ES-I3 (cell line): ENCODE measurements around the gene RPA4.
"Not testable (repeated sequence)": the region's sequence is repeated elsewhere in the genome, so short reads cannot be mapped to it uniquely, and the experiment has no call there.

ENCODE experiments used
- H3K36me3 ChIP-seq: 2 replicates; pipeline ENCODE4 v1.6.1; 2013; ENCODE audit warnings: mild to moderate bottlenecking, low read length, control low read depth, moderate library complexity; ENCODE audit not compliant: insufficient read depth
- H3K4me1 ChIP-seq: 2 replicates; pipeline ENCODE4 v1.6.1; 2013; ENCODE audit warnings: mild to moderate bottlenecking, control low read depth, low read length; ENCODE audit not compliant: insufficient read depth
- H3K9ac ChIP-seq: 2 replicates; pipeline ENCODE4 v1.6.1; 2013; ENCODE audit warnings: low read depth, mild to moderate bottlenecking, low read length, moderate library complexity
- H3K9me3 ChIP-seq: 2 replicates; pipeline ENCODE4 v1.6.1; 2013; ENCODE audit warnings: mild to moderate bottlenecking, low read length, moderate library complexity; ENCODE audit not compliant: control insufficient read depth, insufficient read depth

Gene RPA4, protein sequence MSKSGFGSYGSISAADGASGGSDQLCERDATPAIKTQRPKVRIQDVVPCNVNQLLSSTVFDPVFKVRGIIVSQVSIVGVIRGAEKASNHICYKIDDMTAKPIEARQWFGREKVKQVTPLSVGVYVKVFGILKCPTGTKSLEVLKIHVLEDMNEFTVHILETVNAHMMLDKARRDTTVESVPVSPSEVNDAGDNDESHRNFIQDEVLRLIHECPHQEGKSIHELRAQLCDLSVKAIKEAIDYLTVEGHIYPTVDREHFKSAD

DNA sequence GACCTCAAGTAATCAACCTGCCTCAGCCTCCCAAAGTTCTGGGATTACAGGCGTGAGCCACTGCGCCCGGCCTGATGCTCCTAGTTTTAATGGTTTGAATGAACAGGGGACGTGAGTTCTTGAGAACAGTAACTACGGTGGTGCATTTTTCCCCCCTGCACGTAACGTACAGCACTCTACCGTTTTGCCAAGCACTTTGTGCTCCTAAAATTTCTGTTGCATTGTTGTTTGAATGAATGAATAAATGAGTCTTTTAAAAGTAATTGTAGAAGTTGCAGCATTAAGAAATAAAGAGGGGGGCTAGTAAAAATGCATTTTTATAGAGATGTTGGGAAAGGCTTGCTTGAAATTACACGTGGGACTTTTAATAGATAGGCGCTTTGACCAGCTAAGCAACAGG, at the start of gene RPA4:
Gene RPA4, plus strand, starts transcription at position 301 of the 400 bp plus-strand sequence. CDS start 403 bp downstream, outside the sequence.
- Histone ChIP-seq H3K4me1 (peaks cover 4% of the 10 kb centered on the region; the same call in 1 of the 2 replicates), H3K36me3 (no peaks in the 10 kb centered on the region), H3K9me3 (no peaks in the 10 kb centered on the region), H3K9ac (no peak within 1 kb of the TSS)

DNA sequence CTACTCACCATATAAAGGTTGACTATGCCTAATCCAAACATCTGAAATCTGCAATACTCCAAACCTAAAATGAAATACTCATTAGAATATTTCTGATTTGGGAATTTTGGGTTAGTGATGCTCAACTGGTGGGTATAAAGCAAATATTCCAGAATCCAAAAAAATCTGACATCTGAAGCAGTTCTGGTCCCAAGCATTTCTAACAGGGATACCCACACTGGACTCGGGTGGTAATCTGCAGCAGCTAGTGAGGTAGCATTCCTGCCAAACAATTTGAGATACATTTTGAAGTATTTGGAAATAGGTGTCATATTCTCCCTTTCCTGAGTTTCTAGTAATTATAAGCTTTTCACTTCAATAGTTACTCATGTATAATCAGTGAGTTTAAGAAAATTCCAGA, 49.6 kb upstream of the RPA4 start:
- H3K4me1 ChIP-seq = peaks cover 10% of the 10 kb centered on the region; the same call in 1 of the 2 replicates

DNA sequence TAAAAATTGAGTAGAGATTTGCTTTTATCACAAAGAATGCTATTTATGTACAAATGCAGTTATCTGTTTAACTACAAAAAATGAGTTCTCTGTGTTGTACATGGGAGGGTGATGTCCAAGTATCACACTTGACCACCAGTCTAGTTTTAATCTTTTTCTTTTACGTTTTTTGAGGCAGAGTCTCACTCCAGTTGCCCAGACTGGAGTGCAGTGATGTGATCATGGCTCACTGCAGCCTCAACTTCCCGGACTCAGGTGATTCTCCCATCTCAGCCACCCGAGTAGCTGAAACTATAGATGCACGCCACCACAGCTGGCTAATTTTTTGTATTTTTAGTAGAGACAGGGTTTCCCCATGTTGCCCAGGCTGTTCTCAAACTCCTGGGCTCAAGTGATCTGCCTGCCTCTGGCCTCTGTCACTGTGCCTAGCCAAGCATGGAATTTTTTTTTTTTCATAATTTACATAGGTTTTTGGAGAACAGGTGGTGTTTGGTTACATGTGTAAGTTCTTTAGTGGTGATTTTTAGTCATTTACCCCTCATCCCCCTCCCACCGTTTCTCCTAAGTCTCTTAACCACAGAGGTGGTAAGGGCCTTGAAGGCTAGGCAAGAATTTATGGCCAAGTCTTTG, 47.9 kb upstream of the RPA4 start:
- H3K9me3 ChIP-seq = no peaks in the 10 kb centered on the region
- peaks cover 10% of the 10 kb centered on the region; the same call in 1 of the 2 replicates for H3K4me1 ChIP-seq
- H3K9ac ChIP-seq = no peak overlapping the region
- no peaks in the 10 kb centered on the region for H3K36me3 ChIP-seq

More for the DNA sequence above, 49.6 kb upstream of the RPA4 start:
- Histone ChIP-seq H3K9me3 (no peaks in the 10 kb centered on the region), H3K36me3 (no peaks in the 10 kb centered on the region), H3K9ac (no peak overlapping the region)

DNA sequence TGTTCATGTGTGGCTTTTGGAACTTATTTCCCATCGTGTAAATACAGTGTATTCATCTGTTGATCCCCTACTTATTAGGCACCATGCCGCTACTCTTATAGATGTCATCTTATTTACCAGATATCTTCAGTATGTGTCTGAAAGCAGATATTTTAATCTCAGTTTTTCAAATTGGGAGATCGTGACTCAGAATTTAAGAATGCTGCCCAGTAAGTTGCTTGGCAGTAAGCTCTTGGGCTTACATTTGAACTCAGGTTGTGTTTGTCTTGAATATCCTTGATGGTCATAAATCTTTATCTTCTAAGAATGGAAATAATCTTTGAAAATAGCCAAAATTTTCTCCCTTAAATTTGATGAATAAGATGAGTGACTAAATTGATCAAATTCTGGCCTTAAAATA, 45.9 kb upstream of the RPA4 start:
- Histone ChIP-seq H3K4me1 (peaks cover 25% of the 10 kb centered on the region), H3K36me3 (no peaks in the 10 kb centered on the region), H3K9ac (no peak overlapping the region), H3K9me3 (no peaks in the 10 kb centered on the region)

DNA sequence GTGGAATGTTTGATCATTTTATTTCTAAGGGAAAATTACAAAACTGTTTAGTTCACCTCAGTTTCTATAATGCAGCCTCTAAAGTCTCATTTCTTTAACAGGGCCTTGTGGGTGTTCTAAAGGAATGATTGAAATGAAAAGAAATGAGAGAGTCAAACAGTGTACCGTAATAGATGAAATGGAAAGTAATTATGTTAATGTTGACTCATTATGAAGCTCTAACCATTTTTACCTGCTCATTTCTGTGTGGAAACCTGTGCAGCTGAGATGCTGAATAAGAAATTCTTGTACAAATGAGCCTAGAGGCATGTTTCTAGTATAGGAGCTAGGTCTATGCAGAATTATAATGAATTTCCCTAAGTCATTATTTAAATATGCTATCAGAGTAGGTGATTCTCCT, 45.2 kb upstream of the RPA4 start:
- Histone ChIP-seq H3K9ac (no peak overlapping the region), H3K9me3 (no peaks in the 10 kb centered on the region), H3K36me3 (no peaks in the 10 kb centered on the region), H3K4me1 (peaks cover 31% of the 10 kb centered on the region)

DNA sequence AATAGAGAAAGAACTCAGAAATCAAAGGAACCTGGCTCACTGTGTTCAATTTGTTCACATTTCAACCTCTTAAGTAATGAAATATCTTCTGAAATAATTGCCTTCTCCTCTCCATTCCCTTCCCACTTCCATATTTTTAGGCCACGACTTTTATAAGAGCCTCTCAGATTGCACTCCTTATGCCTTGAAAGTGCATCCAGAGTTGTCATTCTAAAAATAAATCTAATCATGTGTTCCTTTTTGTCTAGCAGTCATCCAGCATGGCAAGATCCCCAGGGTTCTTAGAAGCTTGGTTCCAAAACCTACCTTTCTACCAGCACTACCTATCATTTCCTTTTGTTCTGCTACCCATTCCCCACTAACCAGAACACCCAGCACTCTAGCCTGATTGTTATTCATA, 42.4 kb upstream of the RPA4 start:
- H3K9ac ChIP-seq = no peak overlapping the region
- H3K9me3 ChIP-seq = no peaks in the 10 kb centered on the region
- peaks cover 31% of the 10 kb centered on the region for H3K4me1 ChIP-seq
- no peaks in the 10 kb centered on the region for H3K36me3 ChIP-seq

DNA sequence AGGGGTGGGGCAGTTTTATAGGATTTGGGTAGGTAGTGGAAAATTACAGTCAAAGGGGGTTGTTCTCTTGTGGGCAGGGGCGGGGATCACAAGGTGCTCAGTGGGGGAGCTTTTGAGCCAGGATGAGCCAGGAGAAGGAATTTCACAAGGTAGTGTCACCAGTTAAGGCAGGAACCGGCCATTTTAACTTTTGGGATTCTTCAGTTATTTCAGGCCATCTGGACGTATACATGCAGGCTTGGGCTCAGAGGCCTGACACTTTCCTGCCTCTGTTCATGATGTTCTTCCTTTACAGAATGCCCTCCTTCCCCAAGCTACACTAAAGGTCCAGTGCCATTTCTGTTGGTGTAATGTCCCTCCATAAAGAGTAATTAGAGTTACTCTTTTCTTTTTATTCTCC, 41.8 kb upstream of the RPA4 start:
- H3K4me1 ChIP-seq = peaks cover 31% of the 10 kb centered on the region
- peak overlapping the region; percentile 23; the same call in 1 of the 2 replicates for H3K9ac ChIP-seq
- H3K36me3 ChIP-seq, H3K9me3 ChIP-seq: not testable (repeated sequence)

DNA sequence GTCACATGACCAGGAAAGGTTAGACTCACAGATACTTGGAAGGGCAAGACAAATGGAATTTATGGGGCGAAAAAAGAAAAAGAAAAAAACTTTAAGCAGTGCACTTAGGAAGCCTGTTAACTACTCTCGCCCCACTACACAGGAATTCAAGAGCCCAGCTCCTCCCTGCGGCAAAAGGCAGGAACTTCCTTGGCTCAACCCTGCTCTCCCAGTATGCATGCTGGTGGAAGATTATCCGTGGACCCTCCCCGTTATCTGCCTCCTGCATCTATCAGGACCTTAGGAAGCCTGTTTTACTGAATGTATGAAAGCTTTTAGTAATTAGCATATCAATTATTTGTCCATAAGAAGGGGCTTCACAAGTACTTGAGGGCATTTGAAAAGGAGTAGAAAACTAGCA, 40.1 kb upstream of the RPA4 start:
- Histone ChIP-seq H3K9me3 (no peaks in the 10 kb centered on the region), H3K36me3 (no peaks in the 10 kb centered on the region), H3K4me1 (peaks cover 21% of the 10 kb centered on the region), H3K9ac (no peak overlapping the region)

DNA sequence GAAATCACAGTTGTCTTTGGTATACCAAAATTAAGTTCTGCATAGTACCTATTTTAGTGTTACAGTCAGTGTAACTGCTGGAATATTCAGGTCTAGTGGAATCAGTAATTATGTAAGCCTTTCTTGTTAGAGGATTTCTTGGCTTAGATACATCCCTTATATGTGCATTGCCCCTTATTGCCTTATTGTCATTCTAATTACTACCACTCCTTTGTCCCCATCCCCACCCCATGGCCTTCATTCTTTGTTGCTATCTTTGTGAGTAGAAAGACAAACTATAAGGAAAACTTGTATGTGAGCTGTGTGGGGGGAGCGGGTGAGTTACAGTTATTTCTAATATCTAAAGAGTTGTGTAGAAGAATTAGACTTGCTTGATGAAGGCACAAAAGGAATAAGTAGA, 36.9 kb upstream of the RPA4 start:
- Histone ChIP-seq H3K36me3 (no peaks in the 10 kb centered on the region), H3K4me1 (peaks cover 14% of the 10 kb centered on the region), H3K9ac (no peak overlapping the region), H3K9me3 (no peaks in the 10 kb centered on the region)

DNA sequence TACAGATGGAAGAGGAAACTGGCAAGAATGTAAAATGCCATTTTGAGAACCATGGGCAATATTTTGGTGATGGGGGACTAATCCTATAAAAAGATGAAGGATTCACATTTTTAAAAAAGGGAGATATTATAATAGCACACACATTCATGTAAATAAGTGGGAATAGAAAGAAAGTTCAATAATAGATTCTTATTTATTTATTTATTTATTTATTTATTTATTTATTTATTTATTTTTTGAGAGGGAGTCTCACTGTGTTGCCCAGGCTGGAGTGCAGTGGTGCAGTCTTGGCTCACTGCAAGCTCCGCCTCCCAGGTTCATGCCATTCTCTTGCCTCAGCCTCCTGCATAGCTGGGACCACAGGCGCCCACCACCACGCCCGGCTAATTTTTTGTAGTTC, 24.3 kb upstream of the RPA4 start:
- not testable (repeated sequence) for H3K9ac ChIP-seq, H3K9me3 ChIP-seq, H3K36me3 ChIP-seq, H3K4me1 ChIP-seq

DNA sequence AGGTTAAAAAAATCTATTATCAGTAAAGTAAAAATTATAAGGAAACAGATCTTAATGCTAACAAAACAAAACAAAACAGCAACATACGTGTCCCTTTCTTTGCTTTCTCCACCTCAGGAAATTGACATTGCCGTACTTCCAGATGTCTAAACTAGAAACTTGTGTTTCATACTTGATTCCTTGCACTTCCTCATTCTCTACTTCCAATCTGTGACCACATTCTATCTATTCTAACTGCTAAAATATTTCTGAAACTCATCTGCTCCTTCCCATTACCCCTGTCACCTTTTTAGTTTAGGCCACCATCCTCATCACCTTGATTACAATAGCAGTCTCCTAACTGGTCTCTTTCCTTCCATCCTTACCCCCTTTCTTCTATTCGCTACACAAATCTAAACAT, 22.5 kb upstream of the RPA4 start:
- Histone ChIP-seq H3K4me1 (no peaks in the 10 kb centered on the region), H3K9ac (no peak overlapping the region), H3K36me3 (no peaks in the 10 kb centered on the region), H3K9me3 (no peaks in the 10 kb centered on the region)

DNA sequence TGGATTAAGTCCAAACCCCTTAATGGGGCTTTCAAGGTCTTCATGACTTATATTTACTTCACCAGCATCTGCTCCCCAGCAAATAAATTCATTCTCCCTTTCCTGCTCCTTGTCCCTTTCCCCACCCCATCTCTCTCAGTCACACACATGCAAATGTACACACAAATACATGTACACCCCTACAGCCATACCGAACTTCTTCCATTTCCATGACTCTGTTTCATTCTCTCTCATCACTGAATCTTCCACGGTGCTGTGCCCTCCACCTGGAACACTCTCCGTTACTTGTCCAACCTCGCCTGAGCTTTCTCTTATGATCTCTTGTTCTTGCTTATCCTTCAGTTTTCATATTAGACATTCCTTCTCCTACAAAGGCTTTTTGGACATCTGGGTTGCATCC, 22.0 kb upstream of the RPA4 start:
- Histone ChIP-seq H3K36me3 (no peaks in the 10 kb centered on the region), H3K4me1 (no peaks in the 10 kb centered on the region), H3K9ac (no peak overlapping the region), H3K9me3 (no peaks in the 10 kb centered on the region)

DNA sequence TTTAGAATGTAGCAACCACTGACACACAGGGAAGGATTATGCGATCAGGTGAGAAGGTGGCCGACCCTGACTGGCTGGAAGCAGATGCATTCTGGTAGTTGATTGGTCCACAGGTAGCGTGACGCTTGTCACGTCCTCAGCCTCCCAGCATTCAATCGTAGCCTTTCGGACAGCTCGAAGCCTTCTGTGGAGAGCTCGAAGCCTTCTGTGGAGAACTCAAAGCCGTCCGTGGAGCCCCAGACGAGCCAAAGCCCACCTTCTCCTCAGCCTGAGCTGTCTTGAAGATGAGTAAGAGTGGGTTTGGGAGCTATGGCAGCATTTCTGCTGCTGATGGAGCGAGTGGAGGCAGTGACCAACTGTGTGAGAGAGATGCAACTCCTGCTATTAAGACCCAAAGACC, 319 bp downstream of the RPA4 start:
- Histone ChIP-seq H3K36me3 (no peaks in the 10 kb centered on the region), H3K9me3 (no peaks in the 10 kb centered on the region), H3K9ac (no peak overlapping the region), H3K4me1 (peaks cover 4% of the 10 kb centered on the region; the same call in 1 of the 2 replicates)

DNA sequence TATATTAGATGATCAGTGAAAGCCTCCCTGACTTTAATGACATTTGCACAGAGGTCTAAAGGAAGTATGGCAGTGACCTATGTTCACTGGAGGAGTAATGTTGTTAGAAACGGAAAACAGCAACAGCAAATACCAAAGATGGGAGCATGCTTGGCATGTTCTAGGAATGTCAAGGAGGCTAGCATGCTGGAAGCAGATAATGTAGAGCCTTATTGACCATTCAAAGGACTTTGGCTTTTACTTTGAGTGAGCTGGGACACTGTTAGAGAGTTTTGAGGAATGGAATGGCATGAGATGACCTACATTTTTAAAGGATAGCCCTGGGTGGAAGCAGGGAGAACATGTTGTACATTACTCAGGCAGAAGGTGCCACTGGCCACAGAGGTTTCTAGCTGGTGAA, 6.0 kb downstream of the RPA4 start:
- Histone ChIP-seq H3K4me1 (peaks cover 4% of the 10 kb centered on the region; the same call in 1 of the 2 replicates), H3K9ac (no peak overlapping the region), H3K36me3 (no peaks in the 10 kb centered on the region), H3K9me3 (no peaks in the 10 kb centered on the region)

DNA sequence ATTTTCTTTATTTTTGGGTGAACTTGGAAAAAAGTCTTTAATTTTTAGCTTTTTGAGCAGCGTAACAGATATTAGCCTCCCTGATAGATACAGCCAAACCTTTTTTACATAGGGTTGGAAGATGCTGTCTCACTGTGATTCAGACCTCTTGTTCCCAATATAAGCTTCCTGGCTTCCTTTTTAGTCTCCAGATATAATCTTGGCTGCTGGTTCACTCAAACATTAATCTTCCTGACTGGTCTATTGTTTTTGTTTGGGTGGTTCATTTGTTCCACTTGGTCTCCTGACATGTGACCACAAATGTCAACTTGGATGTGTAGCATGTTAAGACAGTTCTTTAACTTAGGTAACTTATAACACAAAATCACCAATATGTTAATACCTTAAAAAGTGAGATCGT, 23.0 kb downstream of the RPA4 start:
- H3K36me3 ChIP-seq = no peaks in the 10 kb centered on the region
- H3K4me1 ChIP-seq = peaks cover 6% of the 10 kb centered on the region; the same call in 1 of the 2 replicates
- no peak overlapping the region for H3K9ac ChIP-seq
- no peaks in the 10 kb centered on the region for H3K9me3 ChIP-seq
